ENCODE data around the gene MEF2D.

Gene MEF2D

DNA sequence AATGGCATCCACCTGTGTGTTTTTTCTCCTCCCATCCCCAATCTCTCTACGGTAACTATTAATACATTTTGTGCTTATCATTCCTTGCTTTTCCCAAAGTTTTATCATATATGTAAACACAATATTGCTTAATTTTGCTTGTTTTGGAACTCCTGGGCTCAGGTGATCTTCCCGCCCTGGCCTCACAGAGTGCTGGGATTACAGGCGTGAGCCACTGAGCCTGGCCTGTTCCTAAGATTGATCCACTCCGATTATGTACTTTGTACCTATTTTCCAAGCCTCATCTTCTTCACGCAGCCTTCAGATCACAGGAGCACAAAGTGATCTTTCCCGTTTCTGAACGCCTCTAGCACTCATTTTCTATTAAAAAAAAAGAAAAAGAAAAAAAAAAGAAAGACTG lies 45.2 kb downstream of the MEF2D start:
- FAIRE-seq (no peak), DNase-seq (ENCODE audit: extremely low spot score, insufficient read length, low read depth) (no peak)

DNA sequence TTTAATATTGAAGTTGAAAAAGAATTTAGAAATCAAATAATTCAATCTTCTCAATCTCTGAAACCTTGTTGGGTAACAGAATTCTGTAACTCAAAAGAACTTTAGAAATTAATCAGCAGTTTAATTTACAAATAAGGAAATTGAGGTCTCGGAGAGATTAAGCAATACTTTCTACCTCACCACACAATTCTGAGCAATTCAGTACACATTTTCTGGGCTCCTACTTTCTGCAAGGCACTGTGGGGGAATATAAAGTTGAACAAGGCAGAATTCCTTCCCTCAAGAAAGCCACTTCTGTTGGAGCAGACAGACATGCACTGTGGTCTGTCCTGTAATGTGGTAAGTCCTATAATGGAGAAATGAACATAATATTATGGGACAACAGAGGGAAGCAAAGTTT lies 47.7 kb downstream of the MEF2D start:
- no peak for DNase-seq (ENCODE audit: extremely low spot score, insufficient read length, low read depth)
- no peak for FAIRE-seq

DNA sequence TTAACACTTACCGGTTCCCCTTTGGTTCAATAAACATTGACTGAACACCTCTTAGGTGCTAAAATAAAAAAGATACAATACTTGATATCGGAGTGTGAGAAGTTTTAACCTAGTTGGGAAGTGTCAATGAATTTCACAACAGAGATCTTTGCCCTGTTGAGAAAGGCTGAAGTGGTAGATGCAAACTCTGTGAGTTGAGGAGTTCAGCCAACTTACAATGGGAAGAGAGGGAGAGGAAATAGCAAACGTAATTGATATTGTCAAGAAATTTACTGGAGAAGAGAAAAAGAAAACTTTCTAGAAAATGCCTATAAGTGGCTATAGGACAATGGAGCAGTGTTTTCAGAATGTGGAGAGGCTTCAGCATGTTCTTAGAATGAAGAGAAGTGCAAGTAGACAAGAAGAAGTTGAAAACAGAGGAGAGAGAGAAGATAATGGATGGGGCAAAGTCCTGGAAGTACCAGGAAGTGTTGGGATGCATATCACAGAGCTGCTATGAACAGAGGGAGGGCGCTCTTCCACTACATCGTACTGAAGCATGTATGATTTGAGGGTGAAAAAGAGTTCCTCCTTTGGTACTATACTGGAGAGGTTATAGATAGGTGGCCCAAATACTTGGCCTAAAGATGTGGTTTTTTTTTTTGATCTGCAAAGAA lies 48.9 kb downstream of the MEF2D start:
- no peak for FAIRE-seq
- DNase-seq (ENCODE audit: extremely low spot score, insufficient read length, low read depth): no peak

DNA sequence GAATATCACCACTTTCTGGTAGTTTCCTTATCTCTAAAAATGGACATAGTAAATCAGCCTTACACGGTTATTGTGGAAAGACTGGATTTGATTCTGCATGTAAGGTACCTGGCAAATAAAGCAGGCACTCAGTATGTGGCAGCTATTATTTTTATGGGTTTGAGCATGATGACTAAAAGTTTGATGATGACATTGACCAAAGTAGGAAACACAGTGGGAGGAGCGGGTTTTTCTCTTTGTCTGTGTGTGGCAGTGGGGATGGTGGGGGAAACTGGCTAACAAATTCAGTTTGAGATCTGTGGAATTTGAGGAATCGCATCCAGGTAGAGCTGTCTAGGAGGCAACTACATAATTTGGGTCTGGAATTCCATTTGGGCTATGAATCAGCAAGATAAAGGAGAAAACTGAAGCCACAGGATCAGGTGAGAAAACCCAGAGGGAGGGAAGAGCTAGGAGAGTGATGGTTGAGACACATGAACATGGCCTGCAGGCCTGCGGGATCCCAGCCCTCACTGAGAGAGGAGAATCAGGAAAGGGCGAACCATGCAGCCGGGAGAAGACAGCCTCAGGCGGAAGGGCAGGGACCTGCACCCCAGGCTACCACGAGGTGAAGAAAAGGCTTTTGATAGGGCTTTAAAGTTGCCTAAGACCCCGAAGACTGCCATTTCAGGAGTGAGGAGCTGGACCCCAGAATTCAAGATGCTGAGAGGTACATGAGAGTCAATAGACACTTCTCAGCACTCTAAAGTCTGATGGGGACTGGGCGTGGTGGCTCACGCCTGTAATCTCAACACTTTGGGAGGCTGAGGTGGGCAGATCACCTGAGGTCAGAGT lies 52.2 kb downstream of the MEF2D start:
- FAIRE-seq: no peak
- no peak for DNase-seq (ENCODE audit: extremely low spot score, insufficient read length, low read depth)

DNA sequence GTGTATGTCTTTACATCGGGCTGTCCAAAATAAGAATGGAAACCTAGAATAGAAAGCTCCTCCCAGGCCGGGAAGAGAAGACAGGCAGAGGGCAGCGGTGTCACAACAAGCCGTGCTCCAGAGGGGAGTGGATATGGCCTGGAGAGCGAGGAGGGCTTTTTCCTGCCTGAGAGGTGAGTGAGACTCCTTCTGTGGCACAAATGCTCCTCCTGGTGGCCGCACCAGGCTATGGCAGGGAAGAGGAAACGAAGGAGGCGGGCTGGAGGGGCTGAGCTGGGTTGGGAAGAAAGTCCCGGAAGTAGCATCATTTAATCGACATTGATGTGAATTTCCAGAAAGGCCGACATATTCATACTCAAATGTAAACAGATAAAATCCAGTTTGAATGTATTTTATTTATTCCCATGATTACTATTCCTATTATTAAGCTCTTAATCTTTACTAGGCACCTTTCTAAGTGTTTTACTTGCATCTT lies 54.7 kb downstream of the MEF2D start:
- FAIRE-seq: peak; percentile 90

DNA sequence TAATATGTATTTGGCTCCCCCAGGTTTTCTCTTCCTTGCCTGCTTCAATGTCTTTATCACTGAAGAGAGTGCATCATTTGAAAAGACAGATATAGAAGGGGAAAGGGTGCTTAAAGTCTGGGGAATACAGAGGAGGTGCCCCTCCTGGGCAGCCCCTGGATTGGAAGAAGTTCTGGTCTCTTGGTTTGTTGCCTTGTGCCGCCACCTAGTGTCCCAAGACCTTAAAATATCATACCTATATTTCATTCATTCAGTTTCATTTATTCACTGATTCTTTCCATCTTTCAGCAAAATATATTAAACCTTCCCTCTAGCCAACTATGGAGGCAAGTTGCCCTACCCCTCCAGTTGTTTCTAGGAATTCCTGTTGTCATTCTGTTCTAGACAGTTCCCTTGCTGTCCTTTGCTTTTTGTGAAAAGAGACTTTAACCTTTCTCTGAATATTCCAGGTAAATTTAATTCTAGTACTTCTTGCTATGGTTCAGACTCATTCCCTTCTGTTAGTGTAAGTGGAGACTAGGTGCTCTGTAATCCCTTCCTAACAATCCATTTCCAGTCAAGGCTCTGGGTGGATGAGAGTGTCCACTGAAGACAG lies 56.1 kb downstream of the MEF2D start:
- no peak for DNase-seq (ENCODE audit: extremely low spot score, insufficient read length, low read depth)
- FAIRE-seq: peak; percentile 33

More for the DNA sequence above, 54.7 kb downstream of the MEF2D start:
- DNase-seq (ENCODE audit: extremely low spot score, insufficient read length, low read depth): peak; percentile 59

DNA sequence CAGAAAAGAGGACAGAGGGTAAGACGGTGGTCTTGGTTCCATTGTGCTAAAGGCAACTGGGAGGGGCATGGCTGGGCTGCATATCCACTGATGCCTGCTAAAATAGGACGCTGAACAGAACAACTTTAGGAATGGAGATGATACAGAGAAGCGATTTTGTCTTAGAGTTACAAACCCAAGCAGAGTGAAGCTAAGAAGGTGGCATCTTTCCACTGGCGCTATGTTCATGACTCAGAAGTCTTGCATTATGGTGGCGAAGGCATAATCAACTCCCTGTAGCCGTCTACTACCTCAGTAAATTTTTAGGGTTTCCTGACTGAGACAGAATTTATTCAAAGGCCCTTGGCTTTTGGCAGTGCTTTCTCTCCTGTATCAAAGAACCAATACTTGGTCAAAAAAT lies 57.3 kb downstream of the MEF2D start:
- FAIRE-seq (no peak), DNase-seq (ENCODE audit: extremely low spot score, insufficient read length, low read depth) (no peak)

DNA sequence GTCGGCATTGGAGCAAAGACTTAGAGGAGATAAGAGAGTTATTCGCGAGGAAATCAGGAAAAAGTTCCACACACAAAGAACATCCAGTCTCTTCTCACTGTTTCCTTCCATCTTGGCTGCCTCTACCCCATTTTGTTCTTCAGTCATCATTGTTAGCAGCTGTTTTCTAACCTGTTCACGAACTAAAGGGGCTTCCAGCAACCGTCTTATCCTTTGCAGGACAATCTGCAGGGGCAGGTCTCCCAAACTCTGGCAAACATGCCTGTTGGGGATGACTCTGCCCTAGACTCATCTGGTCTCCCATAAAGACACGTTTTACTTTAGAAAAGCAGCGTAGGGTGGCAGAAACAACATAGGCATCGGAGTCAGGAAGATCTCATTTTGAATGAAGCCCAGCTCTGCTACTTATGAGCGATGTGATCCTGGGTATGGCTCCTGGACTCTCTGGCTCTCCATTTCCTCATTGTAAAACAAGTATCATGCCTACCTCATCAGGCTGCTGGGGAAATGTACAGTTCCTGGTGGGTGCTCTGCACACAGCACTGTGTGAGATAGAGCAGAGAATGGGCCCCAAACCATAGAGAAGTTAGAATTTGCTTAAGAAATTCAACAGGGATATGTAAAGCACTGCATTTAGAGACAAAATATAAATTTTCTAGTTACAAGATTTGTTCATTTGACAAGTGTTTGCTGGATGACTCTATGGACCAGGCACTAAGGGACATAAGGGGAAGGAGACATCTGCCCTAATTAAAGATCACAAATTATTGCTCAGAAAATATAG lies 59.7 kb downstream of the MEF2D start:
- no peak for DNase-seq (ENCODE audit: extremely low spot score, insufficient read length, low read depth)

DNA sequence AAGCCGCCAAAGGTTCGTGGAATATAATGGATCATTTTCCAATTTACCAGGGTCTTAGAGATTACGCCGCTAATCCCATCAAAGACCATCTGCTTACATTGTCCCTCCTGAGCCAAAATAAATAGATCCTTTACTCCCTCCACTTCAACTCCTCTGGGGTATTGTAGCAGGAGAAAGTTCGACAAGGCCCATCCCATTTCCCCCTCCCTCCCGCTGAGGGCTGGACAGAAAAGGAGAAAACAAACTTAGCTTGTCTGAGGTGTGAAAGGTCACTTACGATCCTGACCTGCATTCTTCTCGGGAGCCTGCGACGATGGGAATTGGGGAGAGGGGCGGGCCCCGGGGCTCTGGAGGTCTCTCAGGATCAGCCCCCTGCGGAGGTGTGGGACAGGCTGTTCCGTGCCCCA lies 60.8 kb downstream of the MEF2D start:
- DNase-seq (ENCODE audit: extremely low spot score, insufficient read length, low read depth) (no peak), FAIRE-seq (no peak)

More for the DNA sequence above, 59.7 kb downstream of the MEF2D start:
- FAIRE-seq: no peak

DNA sequence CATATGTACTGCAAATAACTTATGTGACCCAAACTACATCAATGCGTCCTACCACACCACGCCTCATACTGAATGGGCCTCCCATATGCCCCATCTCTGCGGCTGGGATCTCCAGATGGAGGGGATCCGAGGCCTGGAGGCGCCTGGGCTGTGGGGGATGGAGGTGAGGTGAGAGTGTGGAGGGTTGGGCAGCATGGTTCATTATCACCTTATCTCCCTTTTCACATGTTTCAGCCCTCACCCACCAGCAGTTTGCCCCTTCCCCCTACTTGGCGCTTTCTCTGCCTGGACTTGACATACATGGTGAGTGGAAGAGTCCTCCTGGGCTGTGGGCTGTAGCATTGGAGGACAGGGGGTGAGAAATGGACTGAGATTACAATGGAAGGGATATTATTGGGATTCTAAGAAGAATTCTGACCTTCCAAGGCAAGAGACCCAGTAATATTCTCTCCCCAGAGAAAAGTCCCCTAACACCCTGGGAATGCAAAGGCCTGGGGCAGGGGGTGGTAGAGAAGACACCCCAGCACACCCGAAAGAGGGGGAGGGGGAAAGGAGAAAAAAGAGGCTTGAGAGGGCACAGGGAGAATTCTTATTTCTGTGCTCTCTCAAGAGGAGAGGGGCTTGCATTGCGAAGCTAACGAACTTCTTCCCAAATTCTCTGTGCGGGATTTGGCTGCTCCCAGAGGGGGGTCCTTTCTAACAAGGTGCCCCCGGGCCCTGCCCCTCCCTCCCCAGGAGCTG lies 61.4 kb downstream of the MEF2D start:
- no peak for FAIRE-seq
- no peak for DNase-seq (ENCODE audit: extremely low spot score, insufficient read length, low read depth)

DNA sequence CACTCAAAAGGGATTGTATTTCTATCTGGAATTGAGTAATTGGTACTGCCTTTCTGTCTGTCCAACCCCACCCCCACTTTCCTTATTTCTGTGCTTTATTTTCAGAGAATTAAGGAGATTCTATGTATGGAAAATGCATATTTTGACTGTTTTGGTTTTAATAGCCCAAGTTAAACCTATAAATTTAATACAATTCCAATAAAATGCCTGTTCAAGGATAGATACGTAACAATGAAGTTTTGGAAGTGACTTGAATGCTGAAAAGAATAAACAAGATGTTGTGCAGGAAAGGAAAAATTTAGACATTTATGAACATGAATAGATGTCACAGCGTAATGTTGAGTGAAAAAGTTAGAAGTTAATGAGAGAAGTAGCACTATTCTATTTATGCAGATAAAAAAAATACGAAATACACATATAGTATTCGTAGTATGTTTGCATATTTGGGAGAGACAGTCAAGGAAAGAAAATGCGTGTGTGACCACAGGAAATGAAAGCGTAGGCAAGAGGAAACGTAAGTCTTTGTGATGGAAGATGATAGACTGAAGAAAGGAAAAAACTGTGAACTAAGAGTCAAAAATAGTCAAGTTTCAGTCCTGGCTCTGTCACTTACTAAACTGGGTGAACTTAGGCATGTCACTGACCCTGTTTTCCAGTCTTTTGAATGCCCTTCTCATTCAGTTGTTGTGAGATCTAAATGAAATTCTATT lies 62.1 kb downstream of the MEF2D start:
- FAIRE-seq (peak; percentile 29), DNase-seq (ENCODE audit: extremely low spot score, insufficient read length, low read depth) (no peak)

DNA sequence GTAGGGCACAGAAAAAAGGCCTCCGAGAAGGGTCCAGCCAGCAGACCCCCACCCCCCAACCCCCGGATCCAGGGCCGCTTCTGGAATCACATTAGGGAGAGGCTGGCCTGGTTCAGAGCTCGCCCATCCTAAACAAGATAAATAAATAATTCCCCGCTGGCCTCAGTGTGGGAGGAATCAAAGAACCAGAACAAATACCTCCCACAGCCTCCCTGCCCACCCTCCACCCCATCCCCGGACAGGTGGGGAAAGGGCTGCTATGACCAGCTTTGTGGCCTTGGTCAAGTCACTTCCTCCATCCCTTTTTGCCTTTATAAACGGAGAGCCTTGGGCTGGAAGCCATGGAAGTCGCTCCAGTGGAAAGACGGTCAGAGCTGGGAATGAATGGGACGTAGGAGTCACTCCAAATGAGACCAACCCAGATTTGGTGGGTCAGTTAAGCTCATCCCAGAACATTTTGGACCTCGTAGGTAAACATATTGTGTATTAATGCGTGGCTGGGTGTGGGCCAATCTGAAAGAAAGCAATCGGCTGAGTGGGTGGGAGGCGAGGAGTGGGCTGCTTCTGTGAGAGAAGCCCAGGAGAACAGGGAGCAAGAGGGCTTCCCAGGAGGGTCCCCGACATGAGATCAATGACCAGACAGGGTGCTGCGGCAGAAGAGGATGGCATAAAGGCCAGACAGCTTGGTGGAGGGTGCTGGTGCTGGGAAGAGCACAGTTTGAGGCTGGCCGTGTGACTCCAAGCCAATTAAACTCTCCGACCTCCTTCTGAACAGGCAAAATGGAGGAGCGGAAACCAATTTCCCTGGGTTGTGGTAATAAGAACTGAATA lies 63.3 kb downstream of the MEF2D start:
- DNase-seq (ENCODE audit: extremely low spot score, insufficient read length, low read depth): no peak
- FAIRE-seq: no peak

DNA sequence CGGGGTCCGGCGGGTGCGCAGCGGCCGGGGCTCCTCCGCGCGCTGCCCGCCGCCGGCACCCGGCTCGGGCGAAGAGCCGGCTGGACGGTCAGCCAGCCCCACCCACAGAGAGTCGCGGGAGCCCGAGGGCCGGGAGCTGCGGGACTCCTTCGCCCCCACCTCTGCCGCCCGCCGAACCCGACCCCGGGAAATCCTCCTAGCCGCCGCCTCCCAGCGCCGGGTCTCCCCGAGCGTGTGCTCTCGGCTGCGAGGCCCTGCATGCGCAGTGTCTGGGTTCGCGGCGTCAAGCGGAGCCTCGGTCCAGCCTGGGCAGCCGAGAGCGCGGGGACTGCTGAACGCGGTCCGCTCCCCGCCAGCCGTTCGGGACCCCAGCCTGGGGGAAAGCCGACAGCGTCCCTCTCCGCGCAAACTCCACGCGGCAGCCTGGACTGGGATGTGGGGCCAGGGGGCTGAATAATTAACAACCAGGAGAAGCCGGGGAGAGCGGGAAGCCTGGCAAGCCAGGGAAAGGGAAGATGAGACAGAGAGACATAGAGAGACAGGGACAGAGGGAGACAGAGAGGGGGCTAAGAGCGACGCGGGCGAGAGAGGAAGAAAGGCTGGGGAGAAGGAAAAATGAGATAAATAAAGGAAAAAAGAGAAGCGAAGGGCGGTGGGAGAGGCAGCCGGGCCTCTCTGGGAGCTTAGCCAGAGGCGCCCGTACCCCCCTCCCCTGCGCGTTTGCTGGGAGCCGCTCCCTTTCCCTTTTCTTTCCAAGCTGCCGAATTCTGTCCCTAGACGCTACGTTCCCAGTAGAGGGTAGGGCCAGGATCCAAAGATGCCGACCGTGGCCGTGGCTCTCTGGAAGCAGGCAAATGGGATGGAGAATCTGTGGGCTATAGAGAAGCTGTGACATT lies 64.2 kb downstream of the MEF2D start:
- FAIRE-seq (no peak), DNase-seq (ENCODE audit: extremely low spot score, insufficient read length, low read depth) (no peak)

DNA sequence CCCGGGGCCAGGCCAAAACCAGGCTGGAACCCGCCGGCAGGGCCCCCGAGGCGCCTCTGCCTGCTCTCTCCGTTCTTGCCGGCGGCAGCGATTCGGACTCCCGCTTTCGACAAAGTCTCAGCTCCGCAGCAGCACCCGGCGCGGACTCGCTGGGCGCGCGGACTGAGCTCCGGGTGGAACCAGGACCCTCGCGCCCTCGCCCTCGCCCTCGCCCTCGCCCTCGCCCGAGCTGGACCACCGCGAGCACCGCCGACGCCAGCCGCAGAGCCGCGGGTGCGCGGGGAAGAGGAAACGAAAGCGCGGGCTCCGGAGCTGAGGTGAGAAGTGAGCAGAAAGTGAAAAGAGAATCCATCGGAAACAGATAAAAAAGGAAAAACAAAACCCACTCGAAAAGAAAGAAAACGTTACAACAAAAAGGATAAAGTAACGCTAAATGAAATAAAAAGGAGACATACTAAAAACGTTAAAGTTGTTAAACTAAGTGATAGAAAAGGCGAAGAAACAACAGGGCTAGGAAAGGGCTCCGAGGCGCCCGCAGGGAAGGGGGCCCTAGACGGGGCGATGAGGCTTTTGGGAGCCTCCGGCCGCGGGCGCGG lies 64.9 kb downstream of the MEF2D start:
- DNase-seq (ENCODE audit: extremely low spot score, insufficient read length, low read depth) (no peak), FAIRE-seq (no peak)

DNA sequence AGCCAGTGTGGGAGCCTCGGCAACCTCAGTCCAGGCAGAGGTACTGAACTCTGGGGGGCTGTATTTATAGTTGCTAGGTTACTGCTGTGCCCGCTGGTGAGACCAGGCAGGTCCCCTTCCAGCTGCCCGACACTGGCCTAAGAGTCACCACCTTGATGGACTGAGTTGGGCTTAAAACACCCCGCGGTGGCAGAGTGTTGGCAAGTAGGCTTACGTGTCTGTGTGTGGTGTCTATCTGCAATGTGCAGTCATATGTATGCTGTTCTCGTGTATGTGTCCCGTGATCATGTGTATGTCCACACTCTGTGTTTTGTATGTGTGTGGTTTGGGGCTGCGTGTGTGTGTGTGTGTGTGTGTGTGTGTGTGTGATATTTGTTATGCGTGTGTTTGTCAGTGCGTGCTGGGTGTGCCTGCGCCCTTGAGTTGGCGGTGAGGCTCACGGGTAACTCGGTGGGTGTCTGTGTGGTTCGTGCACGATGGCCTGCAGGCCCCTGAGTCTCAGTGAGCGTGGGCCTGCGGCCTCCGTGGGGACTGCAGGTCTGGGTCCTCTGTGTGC lies 65.5 kb downstream of the MEF2D start:
- FAIRE-seq: no peak

DNA sequence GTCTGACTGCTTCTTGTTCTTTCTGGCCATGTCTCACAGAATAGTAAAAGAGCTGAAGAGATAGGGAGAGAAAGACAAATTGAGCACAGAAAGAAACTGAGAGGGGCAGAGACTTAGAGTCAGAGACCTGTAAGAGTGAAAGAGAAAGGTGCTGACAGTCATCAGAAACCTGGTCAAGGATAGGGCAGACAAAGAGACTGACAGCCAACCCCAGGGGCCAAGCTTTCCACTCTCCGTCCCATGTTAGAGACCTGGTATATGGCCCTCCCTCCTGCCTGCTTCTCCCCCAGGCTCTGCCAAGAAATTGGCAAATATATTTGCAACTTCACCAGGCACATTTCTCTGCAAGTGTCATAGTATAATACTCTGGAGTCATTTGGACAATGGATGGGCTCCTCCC lies 67.0 kb downstream of the MEF2D start:
- FAIRE-seq: peak; percentile 39
- DNase-seq (ENCODE audit: extremely low spot score, insufficient read length, low read depth): no peak

More for the DNA sequence above, 65.5 kb downstream of the MEF2D start:
- DNase-seq (ENCODE audit: extremely low spot score, insufficient read length, low read depth): no peak

DNA sequence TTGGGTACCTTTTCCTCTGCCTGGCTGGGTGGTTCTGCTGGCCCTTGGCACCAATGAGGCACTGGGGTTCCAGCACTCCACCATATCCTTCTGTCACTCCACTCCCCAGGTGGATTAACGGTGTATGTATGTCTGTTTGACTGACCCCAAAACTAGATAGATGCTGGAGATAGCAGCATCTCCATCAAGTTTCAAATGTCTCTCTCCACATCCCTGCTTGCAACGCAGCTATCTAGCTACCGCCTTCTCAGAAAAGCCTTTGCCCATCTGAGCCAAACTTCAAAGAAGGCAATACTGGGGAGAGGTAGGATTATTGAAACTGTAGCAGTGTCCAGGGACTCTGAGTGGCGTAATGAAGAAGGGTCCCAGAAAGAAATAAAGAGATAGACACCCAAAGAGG lies 67.5 kb downstream of the MEF2D start:
- DNase-seq (ENCODE audit: extremely low spot score, insufficient read length, low read depth): no peak

More for the DNA sequence above, 67.5 kb downstream of the MEF2D start:
- no peak for FAIRE-seq
